HL-60 (cell line): ENCODE measurements around the gene PRKAG2.

Source experiments
- DNase-seq, 2 experiments: peaks; one replicate each; pipeline ENCODE4 v3.0.0-alpha.2; 2010 to 2020; ENCODE audit warnings: low read depth in 1 of 2, low spot score in 1 of 2
- H3K27ac ChIP-seq: fragments of 250-450 bp; sonication (Bioruptor Pico); replicated peaks from 2 replicates; pipeline ENCODE4 v1.5.1; 2020; ENCODE audit warnings: mild to moderate bottlenecking, moderate library complexity
- H3K27me3 ChIP-seq: fragments of 250-450 bp; sonication (Bioruptor Pico); 2 replicates; pipeline ENCODE4 v1.5.1; 2021; ENCODE audit warnings: mild to moderate bottlenecking, moderate library complexity; ENCODE audit not compliant: insufficient read depth, poor library complexity, severe bottlenecking
- H3K4me3 ChIP-seq: replicated peaks from 2 replicates; pipeline ENCODE4 v1.5.1; 2011; ENCODE audit warnings: mild to moderate bottlenecking, control low read depth, low read length; ENCODE audit not compliant: insufficient read depth
- CTCF ChIP-seq: IDR thresholded peaks from one replicate; pipeline ENCODE4 v1.5.1; 2011; ENCODE audit warnings: low read length, control low read depth, inconsistent platforms; ENCODE audit not compliant: insufficient read depth
- GABPA ChIP-seq: IDR thresholded peaks from 2 replicates; pipeline ENCODE4 v1.6.1; 2012; ENCODE audit warnings: low read depth
- POLR2AphosphoS5 ChIP-seq: IDR thresholded peaks from 2 replicates; pipeline ENCODE4 v1.6.1; 2012; ENCODE audit warnings: low read depth
- REST ChIP-seq: IDR thresholded peaks from 2 replicates; pipeline ENCODE4 v1.6.1; 2012; ENCODE audit warnings: low read depth; ENCODE audit not compliant: insufficient replicate concordance
- SPI1 ChIP-seq: IDR thresholded peaks from 2 replicates; pipeline ENCODE4 v1.6.1; 2012; ENCODE audit warnings: low read depth, mild to moderate bottlenecking, borderline replicate concordance

Gene PRKAG2

GRCh38 chr7:151822541-151823181, 54.3 kb downstream of the PRKAG2 start:
- no peaks in the 10 kb centered on the region for H3K27me3 ChIP-seq
- DNase-seq = no peak
- no peak overlapping the region for H3K27ac ChIP-seq
- H3K4me3 ChIP-seq = no peak overlapping the region
- no peak for TF ChIP-seq REST
- TF ChIP-seq GABPA = no peak
- TF ChIP-seq CTCF = no peak
- TF ChIP-seq SPI1 = no peak
- TF ChIP-seq POLR2AphosphoS5 = no peak

- no peak overlapping the region for H3K27ac ChIP-seq
- H3K4me3 ChIP-seq = no peak overlapping the region
- H3K27me3 ChIP-seq = no peaks in the 10 kb centered on the region
- DNase-seq = no peak
- TF ChIP-seq GABPA (no peak), CTCF (no peak), REST (no peak), SPI1 (no peak)
Observed at GRCh38 chr7:151821806-151822540, 54.9 kb downstream of the PRKAG2 start.

- no peak overlapping the region for H3K27ac ChIP-seq
- no peaks in the 10 kb centered on the region for H3K27me3 ChIP-seq
- no peak overlapping the region for H3K4me3 ChIP-seq
- TF ChIP-seq REST (no peak), SPI1 (no peak), GABPA (no peak), POLR2AphosphoS5 (no peak), CTCF (no peak)
- no peak for DNase-seq
Observed at GRCh38 chr7:151821226-151821625, 55.7 kb downstream of the PRKAG2 start.
